Endothelial cell (in vitro differentiated cells): ENCODE data around the gene ANXA3. TPM values are rescaled to one million over a fixed set of nuclear protein-coding genes. Genes with fewer than 3 reads are reported as not detected.

Experiments used
- DNase-seq: peaks from one replicate; pipeline ENCODE4 v3.0.0; 2021; ENCODE audit warnings: low spot score
- H3K27ac Mint-ChIP-seq: one replicate; pipeline ENCODE4 v1.8.0; 2021; ENCODE audit warnings: mixed read lengths, inconsistent platforms; ENCODE audit not compliant: unreplicated experiment
- H3K27me3 Mint-ChIP-seq: one replicate; pipeline ENCODE4 v1.8.0; 2021; ENCODE audit warnings: mild to moderate bottlenecking, moderate library complexity, mixed read lengths, inconsistent platforms; ENCODE audit not compliant: unreplicated experiment
- H3K36me3 Mint-ChIP-seq: one replicate; pipeline ENCODE4 v1.8.0; 2021; ENCODE audit warnings: mild to moderate bottlenecking, low read depth, mixed read lengths, inconsistent platforms; ENCODE audit not compliant: unreplicated experiment
- H3K4me1 Mint-ChIP-seq: one replicate; pipeline ENCODE4 v1.8.0; 2021; ENCODE audit warnings: mild to moderate bottlenecking, mixed read lengths, inconsistent platforms; ENCODE audit not compliant: unreplicated experiment
- H3K4me3 Mint-ChIP-seq: one replicate; pipeline ENCODE4 v1.8.0; 2021; ENCODE audit warnings: mild to moderate bottlenecking, mixed read lengths, inconsistent platforms; ENCODE audit not compliant: unreplicated experiment
- H3K9me3 Mint-ChIP-seq: one replicate; pipeline ENCODE4 v1.8.0; 2021; ENCODE audit warnings: mixed read lengths, inconsistent platforms; ENCODE audit not compliant: unreplicated experiment
- total RNA-seq: library from RNA; stranded (reverse); fragmentation: NEBNext Ultra II Directional; extraction: Animal tissue kit (Norgen Biotek cat#: 25700); gene quantifications from one replicate; pipeline ENCODE4 v1.2.1, GENCODE V29; 2021; ENCODE audit not compliant: unreplicated experiment
- TF ChIP-seq, protein P1 (sequence below): fragments of 200-600 bp; sonication (generic); IDR thresholded peaks from one replicate; pipeline ENCODE4 v1.5.0; 2021; ENCODE audit warnings: antibody characterized with exemption; ENCODE audit not compliant: unreplicated experiment

The ANXA3 gene
- total RNA-seq, 1 donor from 2014 or later = 30.4 TPM

DNA sequence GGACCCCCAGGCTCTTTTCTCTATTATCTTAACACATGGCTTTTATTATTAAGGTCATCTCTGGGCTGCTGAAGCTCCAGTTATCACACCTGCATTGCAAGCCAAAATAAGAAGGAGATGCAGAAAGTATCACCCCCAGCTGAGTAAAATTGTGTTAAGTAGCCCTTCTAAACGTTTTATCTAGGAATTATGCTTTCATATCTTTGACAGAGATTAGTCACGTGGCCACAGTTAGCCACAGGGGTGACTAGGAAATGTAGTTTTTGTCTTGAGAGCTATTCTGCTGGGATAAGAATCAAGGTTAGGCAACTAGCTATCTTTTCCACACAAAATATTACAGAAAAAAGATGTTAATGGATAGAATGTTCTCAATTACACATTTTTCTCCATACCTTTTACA lies 102.1 kb downstream of the ANXA3 start:
- Mint-ChIP-seq H3K27me3 (peaks cover 3% of the 10 kb centered on the region), H3K4me3 (no peak overlapping the region), H3K4me1 (peaks cover 79% of the 10 kb centered on the region), H3K36me3 (no peaks in the 10 kb centered on the region), H3K27ac (no peak overlapping the region), H3K9me3 (no peaks in the 10 kb centered on the region)
- TF ChIP-seq, protein P1, sequence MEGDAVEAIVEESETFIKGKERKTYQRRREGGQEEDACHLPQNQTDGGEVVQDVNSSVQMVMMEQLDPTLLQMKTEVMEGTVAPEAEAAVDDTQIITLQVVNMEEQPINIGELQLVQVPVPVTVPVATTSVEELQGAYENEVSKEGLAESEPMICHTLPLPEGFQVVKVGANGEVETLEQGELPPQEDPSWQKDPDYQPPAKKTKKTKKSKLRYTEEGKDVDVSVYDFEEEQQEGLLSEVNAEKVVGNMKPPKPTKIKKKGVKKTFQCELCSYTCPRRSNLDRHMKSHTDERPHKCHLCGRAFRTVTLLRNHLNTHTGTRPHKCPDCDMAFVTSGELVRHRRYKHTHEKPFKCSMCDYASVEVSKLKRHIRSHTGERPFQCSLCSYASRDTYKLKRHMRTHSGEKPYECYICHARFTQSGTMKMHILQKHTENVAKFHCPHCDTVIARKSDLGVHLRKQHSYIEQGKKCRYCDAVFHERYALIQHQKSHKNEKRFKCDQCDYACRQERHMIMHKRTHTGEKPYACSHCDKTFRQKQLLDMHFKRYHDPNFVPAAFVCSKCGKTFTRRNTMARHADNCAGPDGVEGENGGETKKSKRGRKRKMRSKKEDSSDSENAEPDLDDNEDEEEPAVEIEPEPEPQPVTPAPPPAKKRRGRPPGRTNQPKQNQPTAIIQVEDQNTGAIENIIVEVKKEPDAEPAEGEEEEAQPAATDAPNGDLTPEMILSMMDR = no peak
- DNase-seq = no peak

GRCh38 chr4:78654807-78655206 lies 103.2 kb downstream of the ANXA3 start:
- Mint-ChIP-seq H3K36me3 (no peaks in the 10 kb centered on the region), H3K27ac (no peak overlapping the region)
- no peak for DNase-seq

DNA sequence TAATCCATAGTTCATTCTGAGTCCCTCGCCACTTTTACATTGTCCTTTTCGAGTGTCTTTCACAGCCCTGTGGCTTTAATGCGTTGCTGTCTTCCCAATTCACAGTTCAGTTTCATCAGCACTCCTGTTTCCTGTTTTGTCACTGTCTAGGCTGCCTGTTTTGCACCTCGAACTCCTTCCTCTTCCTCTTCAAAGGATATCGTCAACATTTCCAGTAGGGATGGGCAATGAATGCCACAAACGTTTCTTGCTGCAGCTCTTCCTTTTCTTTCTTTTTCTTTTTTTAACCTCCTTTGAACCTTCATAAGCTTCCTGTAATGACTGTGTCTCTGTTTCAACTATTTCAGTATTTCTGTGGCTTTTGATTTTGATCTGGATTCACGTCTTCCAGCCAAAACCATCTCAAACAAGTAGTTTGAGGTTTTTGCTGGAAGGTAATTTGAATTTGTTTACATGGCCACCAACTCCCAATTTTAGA lies 105.4 kb downstream of the ANXA3 start:
- H3K27me3 Mint-ChIP-seq = peaks cover 3% of the 10 kb centered on the region
- TF ChIP-seq, protein P1 = no peak
- H3K4me1 Mint-ChIP-seq = peaks cover 72% of the 10 kb centered on the region
- H3K4me3 Mint-ChIP-seq = peak overlapping the region; percentile 3
- no peak for DNase-seq
- peak overlapping the region; percentile 95 for H3K27ac Mint-ChIP-seq
- no peaks in the 10 kb centered on the region for H3K36me3 Mint-ChIP-seq
- no peaks in the 10 kb centered on the region for H3K9me3 Mint-ChIP-seq

More at GRCh38 chr4:78654807-78655206, 103.2 kb downstream of the ANXA3 start:
- Mint-ChIP-seq H3K4me1 (peaks cover 81% of the 10 kb centered on the region), H3K27me3 (peaks cover 3% of the 10 kb centered on the region), H3K9me3 (no peaks in the 10 kb centered on the region), H3K4me3 (no peak overlapping the region)
- TF ChIP-seq, protein P1 = no peak

GRCh38 chr4:78659264-78659663 lies 107.7 kb downstream of the ANXA3 start:
- Mint-ChIP-seq H3K36me3 (peaks cover 4% of the 10 kb centered on the region), H3K27me3 (peaks cover 2% of the 10 kb centered on the region), H3K27ac (peak overlapping the region; percentile 75), H3K4me3 (no peak overlapping the region), H3K4me1 (peaks cover 77% of the 10 kb centered on the region), H3K9me3 (no peaks in the 10 kb centered on the region)
- no peak for DNase-seq
- TF ChIP-seq, protein P1 = no peak

GRCh38 chr4:78659665-78660064 lies 108.1 kb downstream of the ANXA3 start:
- Mint-ChIP-seq H3K36me3 (peaks cover 4% of the 10 kb centered on the region), H3K27me3 (peaks cover 2% of the 10 kb centered on the region), H3K4me1 (peaks cover 77% of the 10 kb centered on the region), H3K27ac (peak overlapping the region; percentile 17), H3K4me3 (no peak overlapping the region), H3K9me3 (no peaks in the 10 kb centered on the region)
- TF ChIP-seq, protein P1 = no peak
- DNase-seq = no peak

Other genes with a start within 250 kb of the ANXA3 start
- gene BMP2K, start 224.6 kb downstream of the ANXA3 start, total RNA-seq = 270 TPM